Activated CD4-positive, alpha-beta memory T cell treated with anti-CD3 and anti-CD28 coated beads for 36 hours (primary cell): ENCODE data around the gene PIP4K2B. TPM values are rescaled to one million over a fixed set of nuclear protein-coding genes. Genes with fewer than 3 reads are reported as not detected.

Experiments used
- CTCF ChIA-PET: fragments of 350-600 bp; sonication (Branson Sonifier 250); formaldehyde crosslinking; loops from one replicate; lab custom pipeline; 2021; ENCODE audit warnings: antibody characterized with exemption, inconsistent platforms; lab: Charles Lee
- POLR2A ChIA-PET: fragments of 350-600 bp; sonication (Branson Sonifier 250); formaldehyde crosslinking; loops from one replicate; lab custom pipeline; 2021; ENCODE audit warnings: antibody characterized with exemption; lab: Charles Lee
- DNase-seq: peaks from one replicate; pipeline ENCODE4 v3.0.0-alpha.2; 2020
- H3K27ac Mint-ChIP-seq: one replicate; pipeline ENCODE4 v1.8.0; 2021; ENCODE audit warnings: mixed read lengths
- H3K27me3 Mint-ChIP-seq: one replicate; pipeline ENCODE4 v1.8.0; 2021; ENCODE audit warnings: mixed read lengths
- H3K36me3 Mint-ChIP-seq: one replicate; pipeline ENCODE4 v1.8.0; 2021; ENCODE audit warnings: mixed read lengths
- H3K4me1 Mint-ChIP-seq: one replicate; pipeline ENCODE4 v1.8.0; 2021; ENCODE audit warnings: low read depth, mixed read lengths
- H3K4me3 Mint-ChIP-seq: one replicate; pipeline ENCODE4 v1.8.0; 2021; ENCODE audit warnings: mild to moderate bottlenecking, mixed read lengths
- H3K9me3 Mint-ChIP-seq: one replicate; pipeline ENCODE4 v1.8.0; 2021; ENCODE audit warnings: mixed read lengths
- intact Hi-C: fragments of 100-400 bp; cut with micrococcal nuclease; formaldehyde crosslinking; loops from one replicate; pipeline ENCODE4 v1.15.1; 2023
- total RNA-seq, 2 experiments: library from RNA; stranded (reverse); gene quantifications; one replicate each; pipeline ENCODE4 v1.2.3, GENCODE V29; 2021

The PIP4K2B gene
- 10 to 100 TPM; 37.8 to 37.9 TPM for total RNA-seq

GRCh38 chr17:38799501-38800236 lies at the start of gene PIP4K2B:
Gene PIP4K2B (minus strand): TSS chr17:38799556. CDS start chr17:38799424, 132 bp downstream.
- CTCF ChIA-PET, result interaction anchor here (0.7 to 1.3 kb wide), 2 partner anchors 123 to 401 kb away, joined by 3 to 4 read pairs; partner anchors contain the start of gene RPL19
- DNase-seq, result peak; percentile 94
- Mint-ChIP-seq H3K4me3 (peak within 1 kb of the TSS; percentile 80), H3K27me3 (no peaks in the 10 kb centered on the region), H3K36me3 (peaks cover 25% of the 10 kb centered on the region), H3K4me1 (peaks cover 33% of the 10 kb centered on the region), H3K9me3 (no peaks in the 10 kb centered on the region), H3K27ac (peak within 1 kb of the TSS; percentile 86)
- intact Hi-C loops, result loop anchor here (1.0 to 2.0 kb wide), 3 partner anchors 26 to 71 kb away; partner anchors contain the start of genes CWC25, LASP1 and PSMB3
- POLR2A ChIA-PET, result interaction anchor here (1.0 kb wide), 1 partner anchor 54 kb away, joined by 3 read pairs; the partner anchor contains the start of gene RPL23

- POLR2A ChIA-PET, result interaction anchor here (0.7 to 8.6 kb wide), 6 partner anchors 8 to 84 kb away, joined by 3 to 97 read pairs (median 3); partner anchors contain the start of genes CWC25 and LASP1
- Mint-ChIP-seq H3K36me3 (peaks cover 58% of the 10 kb centered on the region), H3K4me1 (peaks cover 30% of the 10 kb centered on the region), H3K27me3 (no peaks in the 10 kb centered on the region), H3K9me3 (no peaks in the 10 kb centered on the region), H3K4me3 (no peak overlapping the region), H3K27ac (no peak overlapping the region)
- no peak for DNase-seq
- CTCF ChIA-PET, result no interaction called here
- intact Hi-C loops, result no loop called here
These were observed 49.2 kb upstream of the PIP4K2B start for GRCh38 chr17:38848557-38848891.

GRCh38 chr17:38844261-38844757 lies 45.0 kb upstream of the PIP4K2B start:
- ChIA-PET CTCF (no interaction called here), POLR2A (interaction anchor here (0.8 to 1.7 kb wide), 3 partner anchors 8 to 19 kb away, joined by 3 to 6 read pairs (median 3); partner anchors contain the start of genes CWC25 and RPL23)
- no peak for DNase-seq
- H3K27ac Mint-ChIP-seq, result no peak overlapping the region
- peaks cover 6% of the 10 kb centered on the region for H3K4me1 Mint-ChIP-seq
- no peaks in the 10 kb centered on the region for H3K27me3 Mint-ChIP-seq
- no peak overlapping the region for H3K4me3 Mint-ChIP-seq
- intact Hi-C loops, result no loop called here
- peaks cover 18% of the 10 kb centered on the region for H3K36me3 Mint-ChIP-seq
- H3K9me3 Mint-ChIP-seq, result no peaks in the 10 kb centered on the region

GRCh38 chr17:38825762-38826247 lies 26.4 kb upstream of the PIP4K2B start:
- peaks cover 26% of the 10 kb centered on the region for H3K4me1 Mint-ChIP-seq
- H3K27ac Mint-ChIP-seq, result peak overlapping the region; percentile 99
- H3K27me3 Mint-ChIP-seq, result no peaks in the 10 kb centered on the region
- intact Hi-C loops, result loop anchor here (1.0 kb wide), 4 partner anchors 26 to 72 kb away; partner anchors contain the start of gene RPL23
- DNase-seq, result no peak
- POLR2A ChIA-PET, result interaction anchor here (0.6 to 3.5 kb wide), 11 partner anchors 11 to 328 kb away, joined by 3 to 33 read pairs (median 4); partner anchors contain the start of genes LASP1, PSMB3 and RPL23
- peak overlapping the region; percentile 98 for H3K4me3 Mint-ChIP-seq
- CTCF ChIA-PET, result interaction anchor here (1.3 kb wide), 1 partner anchor 339 kb away, joined by 3 read pairs; no protein-coding TSS in a partner anchor
- no peaks in the 10 kb centered on the region for H3K9me3 Mint-ChIP-seq
- peaks cover 8% of the 10 kb centered on the region for H3K36me3 Mint-ChIP-seq

- intact Hi-C loops, result loop anchor here (1.0 kb wide), 4 partner anchors 25 to 73 kb away; partner anchors contain the start of gene RPL23
- peaks cover 13% of the 10 kb centered on the region for H3K36me3 Mint-ChIP-seq
- H3K4me1 Mint-ChIP-seq, result peaks cover 26% of the 10 kb centered on the region
- H3K27ac Mint-ChIP-seq, result peak within 1 kb of the TSS; percentile 99
- H3K9me3 Mint-ChIP-seq, result no peaks in the 10 kb centered on the region
- ChIA-PET POLR2A (interaction anchor here (0.6 to 3.5 kb wide), 11 partner anchors 11 to 328 kb away, joined by 3 to 33 read pairs (median 4); partner anchors contain the start of genes LASP1, PSMB3 and RPL23), CTCF (interaction anchor here (1.3 to 2.1 kb wide), 2 partner anchors 28 to 340 kb away, joined by 3 to 6 read pairs; partner anchors contain the start of gene RPL23)
- H3K4me3 Mint-ChIP-seq, result peak within 1 kb of the TSS; percentile 98
- H3K27me3 Mint-ChIP-seq, result no peaks in the 10 kb centered on the region
- peak; percentile 98 for DNase-seq
These were observed 25.8 kb upstream of the PIP4K2B start, which contains the start of gene CWC25 for GRCh38 chr17:38824899-38825761. Gene CWC25 (minus strand): TSS chr17:38825321. CDS start chr17:38825183, 138 bp downstream.

- Mint-ChIP-seq H3K36me3 (peaks cover 24% of the 10 kb centered on the region), H3K27ac (peak overlapping the region; percentile 36), H3K4me1 (peaks cover 12% of the 10 kb centered on the region), H3K27me3 (no peaks in the 10 kb centered on the region), H3K4me3 (no peak overlapping the region), H3K9me3 (no peaks in the 10 kb centered on the region)
- peak; percentile 48 for DNase-seq
- intact Hi-C loops, result no loop called here
- CTCF ChIA-PET, result interaction anchor here (1.3 kb wide), 1 partner anchor 81 kb away, joined by 3 read pairs; no protein-coding TSS in a partner anchor
- POLR2A ChIA-PET, result no interaction called here
These were observed 16.3 kb upstream of the PIP4K2B start for GRCh38 chr17:38815576-38816193.

DNA sequence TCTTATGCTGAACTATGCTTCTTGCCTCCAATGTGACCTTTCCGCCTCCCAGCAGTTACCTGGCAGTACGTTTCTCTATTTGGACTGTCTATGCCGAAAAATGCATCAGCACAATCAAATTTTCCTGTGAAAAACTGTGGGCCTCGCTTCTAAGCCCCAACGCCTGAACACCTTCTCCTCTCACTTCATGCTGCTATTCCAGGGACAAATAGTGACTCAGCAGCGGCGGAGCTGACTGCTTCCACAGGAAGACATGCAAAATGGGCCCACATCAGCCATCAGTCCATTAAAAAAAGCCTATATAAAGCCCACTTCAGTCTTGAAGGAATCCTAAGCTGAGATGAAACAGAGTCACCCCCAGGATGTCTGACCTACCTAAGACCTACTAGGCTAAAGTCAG lies 10.5 kb upstream of the PIP4K2B start:
- ChIA-PET POLR2A (no interaction called here), CTCF (no interaction called here)
- no peak for DNase-seq
- H3K4me1 Mint-ChIP-seq, result no peaks in the 10 kb centered on the region
- H3K27ac Mint-ChIP-seq, result no peak overlapping the region
- no peak overlapping the region for H3K4me3 Mint-ChIP-seq
- no peaks in the 10 kb centered on the region for H3K27me3 Mint-ChIP-seq
- intact Hi-C loops, result no loop called here
- H3K36me3 Mint-ChIP-seq, result peaks cover 37% of the 10 kb centered on the region
- H3K9me3 Mint-ChIP-seq, result no peaks in the 10 kb centered on the region

DNA sequence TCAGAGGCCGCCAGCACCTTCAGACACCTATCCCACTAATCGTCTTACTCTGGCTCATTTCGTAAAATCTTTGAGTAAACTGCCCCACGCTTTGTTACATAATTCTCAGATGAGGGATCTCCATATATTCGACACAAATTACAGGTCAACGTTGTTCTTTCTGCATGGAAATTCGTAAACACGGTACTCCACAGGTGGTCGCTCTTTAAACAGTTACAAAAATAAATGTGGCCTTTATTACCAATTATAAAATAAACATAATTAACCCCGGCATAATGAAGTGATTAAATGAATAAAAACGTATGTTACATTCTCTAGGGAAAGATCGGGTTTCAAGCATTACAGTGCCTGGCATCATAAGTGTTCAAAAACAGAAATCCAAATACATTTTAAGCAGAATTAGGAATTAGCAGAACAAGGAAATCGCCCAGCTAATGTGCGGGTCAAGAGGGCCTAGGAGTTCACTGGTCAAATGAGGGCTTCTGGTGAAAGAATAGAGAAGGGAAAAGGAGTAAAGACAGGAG lies 943 bp upstream of the PIP4K2B start:
- H3K4me3 Mint-ChIP-seq, result peak overlapping the region; percentile 74
- ChIA-PET CTCF (interaction anchor here (0.7 kb wide), 1 partner anchor 400 kb away, joined by 3 read pairs; the partner anchor contains the start of gene RPL19), POLR2A (no interaction called here)
- no peaks in the 10 kb centered on the region for H3K27me3 Mint-ChIP-seq
- no peak for DNase-seq
- intact Hi-C loops, result loop anchor here (1.0 kb wide), 1 partner anchor 25 kb away; the partner anchor contains the start of gene CWC25
- H3K9me3 Mint-ChIP-seq, result no peaks in the 10 kb centered on the region
- H3K4me1 Mint-ChIP-seq, result peaks cover 33% of the 10 kb centered on the region
- H3K36me3 Mint-ChIP-seq, result peaks cover 26% of the 10 kb centered on the region
- peak overlapping the region; percentile 79 for H3K27ac Mint-ChIP-seq

- Mint-ChIP-seq H3K27me3 (no peaks in the 10 kb centered on the region), H3K27ac (peak overlapping the region; percentile 86), H3K4me1 (peaks cover 39% of the 10 kb centered on the region), H3K36me3 (peaks cover 20% of the 10 kb centered on the region), H3K4me3 (peak overlapping the region; percentile 80), H3K9me3 (no peaks in the 10 kb centered on the region)
- CTCF ChIA-PET, result interaction anchor here (0.8 to 1.3 kb wide), 3 partner anchors 31 to 122 kb away, joined by 3 to 6 read pairs (median 4); no protein-coding TSS in a partner anchor
- POLR2A ChIA-PET, result interaction anchor here (1.0 kb wide), 1 partner anchor 55 kb away, joined by 3 read pairs; the partner anchor contains the start of gene RPL23
- intact Hi-C loops, result loop anchor here (1.0 to 2.0 kb wide), 2 partner anchors 46 to 71 kb away; partner anchors contain the start of genes LASP1 and PSMB3
- peak; percentile 69 for DNase-seq
These were observed 499 bp downstream of the PIP4K2B start for GRCh38 chr17:38798614-38799500.
